H1 (cell line): ENCODE measurements around the gene KRTAP19-8. TPM values are rescaled to one million over a fixed set of nuclear protein-coding genes. Genes with fewer than 3 reads are reported as not detected.

Source experiments
- CTCF ChIA-PET: fragments of 300-600 bp; sonication (Branson Sonifier 250); formaldehyde crosslinking; loops from one replicate; lab custom pipeline; 2021; ENCODE audit not compliant: partially characterized antibody; lab: Charles Lee
- POLR2A ChIA-PET: fragments of 300-600 bp; sonication (Branson Sonifier 250); formaldehyde crosslinking; loops from one replicate; lab custom pipeline; 2021; ENCODE audit warnings: inconsistent platforms; ENCODE audit not compliant: partially characterized antibody; lab: Charles Lee
- DNase-seq, 2 experiments: peaks; one replicate each; pipeline versions ENCODE4 v3.0.0 to v3.0.0-alpha.2; 2010 to 2022; ENCODE audit warnings: low spot score in 2 of 2, low read depth in 1 of 2, mixed read lengths in 1 of 2
- FAIRE-seq: peaks from 2 replicates; lab custom pipeline; 2011; peaks lifted over from hg19 to GRCh38; lab: Jason Lieb, UNC
- H2AFZ ChIP-seq: 2 replicates; pipeline ENCODE4 v1.8.1; 2012; ENCODE audit warnings: low read length, inconsistent platforms
- H2AK5ac ChIP-seq: 2 replicates; pipeline ENCODE4 v1.6.1; 2013; ENCODE audit warnings: low read depth, low read length
- H2BK120ac ChIP-seq: replicated peaks from 2 replicates; pipeline ENCODE3; 2013; ENCODE audit warnings: low read depth, low read length, inconsistent platforms
- H2BK12ac ChIP-seq: 2 replicates; pipeline ENCODE4 v1.6.1; 2013; ENCODE audit warnings: low read depth, low read length
- H2BK15ac ChIP-seq: 2 replicates; pipeline ENCODE4 v1.6.1; 2013; ENCODE audit warnings: low read length
- H2BK20ac ChIP-seq: 2 replicates; pipeline ENCODE4 v1.6.1; 2013; ENCODE audit warnings: low read length
- H2BK5ac ChIP-seq: 2 replicates; pipeline ENCODE4 v1.6.1; 2013; ENCODE audit warnings: low read depth, low read length
- H3K14ac ChIP-seq: 2 replicates; pipeline ENCODE4 v1.6.1; 2013; ENCODE audit warnings: inconsistent platforms; ENCODE audit not compliant: insufficient read length
- H3K18ac ChIP-seq: 2 replicates; pipeline ENCODE4 v1.6.1; 2013; ENCODE audit warnings: low read length; ENCODE audit errors: extremely low read depth
- H3K23ac ChIP-seq: 2 replicates; pipeline ENCODE4 v1.6.1; 2013; ENCODE audit warnings: inconsistent platforms; ENCODE audit not compliant: insufficient read length
- H3K23me2 ChIP-seq: 2 replicates; pipeline ENCODE4 v1.6.1; 2013; ENCODE audit warnings: low read depth, low read length
- H3K27ac ChIP-seq: 2 replicates; pipeline ENCODE4 v1.6.1; 2011; ENCODE audit warnings: low read depth, low read length, inconsistent platforms
- H3K27me3 ChIP-seq, 4 experiments: replicated peaks in 1 of 4; 1 replicate in 1 of 4; 2 replicates in 3 of 4; pipeline versions ENCODE4 v1.6.1 to v1.8.1; 2011 to 2013; ENCODE audit warnings: low read length in 3 of 4, mild to moderate bottlenecking in 3 of 4, inconsistent platforms in 2 of 4, mixed read lengths in 2 of 4, moderate library complexity in 1 of 4; ENCODE audit not compliant: control insufficient read depth in 3 of 4, insufficient read depth in 3 of 4; ENCODE audit errors: extremely low read depth in 1 of 4
- H3K36me3 ChIP-seq, 4 experiments: 2 replicates each; pipeline versions ENCODE4 v1.6.1 to v1.8.1; 2011 to 2013; ENCODE audit warnings: mild to moderate bottlenecking in 4 of 4, low read length in 3 of 4, moderate library complexity in 2 of 4, control low read depth in 1 of 4, inconsistent platforms in 1 of 4; ENCODE audit not compliant: insufficient read depth in 4 of 4, control insufficient read depth in 2 of 4
- H3K4ac ChIP-seq: replicated peaks from 2 replicates; pipeline ENCODE3; 2013; ENCODE audit warnings: low read length, low read depth, mixed read lengths, inconsistent platforms; ENCODE audit not compliant: insufficient read length
- H3K4me1 ChIP-seq, 4 experiments: replicated peaks in 1 of 4; 1 replicate in 1 of 4; 2 replicates in 3 of 4; pipeline versions ENCODE4 v1.6.1 to v1.8.1; 2011 to 2013; ENCODE audit warnings: low read length in 3 of 4, inconsistent platforms in 2 of 4, mixed read lengths in 1 of 4; ENCODE audit not compliant: insufficient read depth in 4 of 4, control insufficient read depth in 3 of 4
- H3K4me2 ChIP-seq, 2 experiments: 2 replicates each; pipeline versions ENCODE4 v1.6.1 to v1.8.1; 2011 to 2013; ENCODE audit warnings: low read depth in 2 of 2, low read length in 2 of 2, control low read depth in 1 of 2, inconsistent platforms in 1 of 2, mild to moderate bottlenecking in 1 of 2; ENCODE audit not compliant: insufficient read depth in 1 of 2
- H3K4me3 ChIP-seq, 4 experiments: fragments of 200-600, 300-600 bp in 1 of 4; sonication (generic), shearing (Covaris generic), sonication (Bioruptor Twin) in 1 of 4; 2 replicates each; pipeline versions ENCODE4 v1.5.1 to v1.8.1; 2011 to 2016; ENCODE audit warnings: low read length in 4 of 4, low read depth in 3 of 4, control low read depth in 2 of 4, inconsistent platforms in 2 of 4, mild to moderate bottlenecking in 2 of 4, mixed read lengths in 1 of 4, moderate library complexity in 1 of 4; ENCODE audit not compliant: insufficient read depth in 2 of 4; ENCODE audit errors: extremely low read depth in 1 of 4
- H3K56ac ChIP-seq: replicated peaks from 2 replicates; pipeline ENCODE3; 2013; ENCODE audit warnings: low read depth, mild to moderate bottlenecking, mixed read lengths, low read length, inconsistent platforms; ENCODE audit not compliant: insufficient read length
- H3K79me1 ChIP-seq: 2 replicates; pipeline ENCODE4 v1.6.1; 2013; ENCODE audit warnings: low read depth, low read length, control low read depth
- H3K79me2 ChIP-seq, 2 experiments: 2 replicates each; pipeline versions ENCODE4 v1.6.1 to v1.8.1; 2012 to 2013; ENCODE audit warnings: low read length in 2 of 2, mild to moderate bottlenecking in 2 of 2, inconsistent platforms in 1 of 2; ENCODE audit not compliant: insufficient read depth in 2 of 2, control insufficient read depth in 1 of 2
- H3K9ac ChIP-seq, 4 experiments: replicated peaks in 1 of 4; 1 replicate in 1 of 4; 2 replicates in 3 of 4; pipeline versions ENCODE4 v1.6.1 to v1.8.1; 2011 to 2013; ENCODE audit warnings: low read depth in 3 of 4, low read length in 3 of 4, control low read depth in 2 of 4, mild to moderate bottlenecking in 2 of 4, moderate library complexity in 2 of 4, inconsistent platforms in 1 of 4; ENCODE audit errors: extremely low read depth in 1 of 4
- H3K9me3 ChIP-seq, 2 experiments: 2 replicates each; pipeline versions ENCODE4 v1.6.1 to v1.8.1; 2012 to 2013; ENCODE audit warnings: mild to moderate bottlenecking in 2 of 2, moderate library complexity in 2 of 2, control low read depth in 1 of 2, inconsistent platforms in 1 of 2, low read depth in 1 of 2, low read length in 1 of 2, mixed read lengths in 1 of 2; ENCODE audit not compliant: insufficient read depth in 2 of 2
- H4K20me1 ChIP-seq, 2 experiments: replicated peaks in 1 of 2; 2 replicates each; pipeline versions ENCODE3 to v1.8.1; 2011 to 2013; ENCODE audit warnings: inconsistent platforms in 2 of 2, low read length in 2 of 2, mild to moderate bottlenecking in 1 of 2; ENCODE audit not compliant: insufficient read depth in 2 of 2, control insufficient read depth in 1 of 2
- H4K5ac ChIP-seq: 2 replicates; pipeline ENCODE4 v1.6.1; 2013; ENCODE audit warnings: low read length, low read depth, mixed read lengths, inconsistent platforms; ENCODE audit not compliant: insufficient read length
- H4K8ac ChIP-seq: 2 replicates; pipeline ENCODE4 v1.8.0; 2013; ENCODE audit warnings: mild to moderate bottlenecking, moderate library complexity, low read length, inconsistent platforms; ENCODE audit not compliant: insufficient read depth; ENCODE audit errors: extremely low read depth
- H4K91ac ChIP-seq: replicated peaks from 2 replicates; pipeline ENCODE3; 2013; ENCODE audit warnings: low read length, mixed read lengths, inconsistent platforms; ENCODE audit not compliant: insufficient read length
- CREB1 ChIP-seq: IDR thresholded peaks from 2 replicates; pipeline ENCODE4 v1.6.1; 2012; ENCODE audit warnings: inconsistent platforms
- SIX5 ChIP-seq: IDR thresholded peaks from 2 replicates; pipeline ENCODE4 v1.6.1; 2011; ENCODE audit warnings: mild to moderate bottlenecking, low read depth, low read length
- SP2 ChIP-seq: IDR thresholded peaks from 2 replicates; pipeline ENCODE4 v1.6.1; 2012; ENCODE audit warnings: mild to moderate bottlenecking, low read length, inconsistent platforms
- SUZ12 ChIP-seq: fragments of 200-600 bp; sonication (generic); IDR thresholded peaks from 2 replicates; pipeline ENCODE4 v1.6.1; 2012; ENCODE audit warnings: mild to moderate bottlenecking, inconsistent platforms, low read length, moderate library complexity, mixed read lengths
- WGBS, 2 experiments: shearing (Covaris generic) in 1 of 2; methylation state at CpG; one replicate each; pipeline versions ENCODE4 v1.1.6 to v1.1.7; 2013 to 2015; ENCODE audit warnings: low lambda C conversion rate in 2 of 2, mixed read lengths in 2 of 2, inconsistent platforms in 1 of 2, low coverage in 1 of 2, missing lambda C conversion rate in 1 of 2; ENCODE audit not compliant: insufficient replicate concordance in 2 of 2, insufficient coverage in 1 of 2, insufficient read length in 1 of 2; ENCODE audit errors: extremely low coverage in 1 of 2, missing lambda C conversion rate in 1 of 2; 5-methylcytosine and 5-hydroxymethylcytosine counted together
- polyA plus RNA-seq, 7 experiments: library from polyadenylated mRNA; depleted of rRNA in 3 of 7; stranded (reverse) in 5 of 7; unstranded in 2 of 7; fragments of >200 nt in 5 of 7; fragments of 200-250 nt in 2 of 7; gene quantifications; 1 replicate in 5 of 7; 2 replicates in 1 of 7; 4 replicates in 1 of 7; pipeline versions ENCODE4 v1.2.1 to v1.2.3, GENCODE V29; 2011 to 2013; ENCODE audit warnings: missing spikeins in 2 of 7, mixed read lengths in 2 of 7
- total RNA-seq: library from RNA; stranded (reverse); fragmentation: NEBNext Ultra II Directional; extraction: Animal tissue kit (Norgen Biotek cat#: 25700); gene quantifications from 2 replicates; pipeline ENCODE4 v1.2.1, GENCODE V29; 2021

The KRTAP19-8 gene
- total and polyA plus RNA-seq, 2 of the 8 experiments (the other 6 are each of a cell fraction or from before 2014, with no cell fraction given) = not detected

- H3K4me3 ChIP-seq = no peak overlapping the region
- ChIA-PET CTCF (no interaction called here), POLR2A (no interaction called here)
- no peak overlapping the region for H3K23ac ChIP-seq
- no peaks in the 10 kb centered on the region for H3K36me3 ChIP-seq
- no peak overlapping the region for H3K14ac ChIP-seq
- 78% methylated on average over 1 of the region's 1 CpG; no CpG with 5 or more reads in 1 of the 2 experiments for WGBS, 2 experiments
- no peak overlapping the region for H3K9ac ChIP-seq
- H3K23me2 ChIP-seq = no peaks in the 10 kb centered on the region
- no peak overlapping the region for H2BK15ac ChIP-seq
- H4K5ac ChIP-seq = no peak overlapping the region
- no peak overlapping the region for H2AFZ ChIP-seq
- no peaks in the 10 kb centered on the region for H3K9me3 ChIP-seq
- no peak overlapping the region for H3K4me2 ChIP-seq
- H4K91ac ChIP-seq = no peak overlapping the region
- no peak overlapping the region for H3K18ac ChIP-seq
- H2BK12ac ChIP-seq = no peak overlapping the region
- H4K8ac ChIP-seq = no peak overlapping the region
- no peaks in the 10 kb centered on the region for H3K79me1 ChIP-seq
- no peak overlapping the region for H2BK120ac ChIP-seq
- DNase-seq (no peak), FAIRE-seq (no peak)
- H3K4me1 ChIP-seq = no peaks in the 10 kb centered on the region
- no peaks in the 10 kb centered on the region for H4K20me1 ChIP-seq
- no peak overlapping the region for H2AK5ac ChIP-seq
- H2BK5ac ChIP-seq = no peak overlapping the region
- no peaks in the 10 kb centered on the region for H3K27me3 ChIP-seq
- H3K27ac ChIP-seq = no peak overlapping the region
- no peaks in the 10 kb centered on the region for H3K79me2 ChIP-seq
- no peak overlapping the region for H2BK20ac ChIP-seq
- H3K4ac ChIP-seq = no peak overlapping the region
- no peak overlapping the region for H3K56ac ChIP-seq
- TF ChIP-seq SIX5 (no peak), SP2 (no peak), CREB1 (no peak), SUZ12 (no peak)
Measured at GRCh38 chr21:31008355-31008754, 29.9 kb downstream of the KRTAP19-8 start.
